Measurements from ENCODE around the gene DAPL1. TPM values are rescaled to one million over a fixed set of nuclear protein-coding genes. Genes with fewer than 3 reads are reported as not detected.

Gene DAPL1
- total and polyA plus RNA-seq, 2 experiments from 2014 or later: not detected

DNA sequence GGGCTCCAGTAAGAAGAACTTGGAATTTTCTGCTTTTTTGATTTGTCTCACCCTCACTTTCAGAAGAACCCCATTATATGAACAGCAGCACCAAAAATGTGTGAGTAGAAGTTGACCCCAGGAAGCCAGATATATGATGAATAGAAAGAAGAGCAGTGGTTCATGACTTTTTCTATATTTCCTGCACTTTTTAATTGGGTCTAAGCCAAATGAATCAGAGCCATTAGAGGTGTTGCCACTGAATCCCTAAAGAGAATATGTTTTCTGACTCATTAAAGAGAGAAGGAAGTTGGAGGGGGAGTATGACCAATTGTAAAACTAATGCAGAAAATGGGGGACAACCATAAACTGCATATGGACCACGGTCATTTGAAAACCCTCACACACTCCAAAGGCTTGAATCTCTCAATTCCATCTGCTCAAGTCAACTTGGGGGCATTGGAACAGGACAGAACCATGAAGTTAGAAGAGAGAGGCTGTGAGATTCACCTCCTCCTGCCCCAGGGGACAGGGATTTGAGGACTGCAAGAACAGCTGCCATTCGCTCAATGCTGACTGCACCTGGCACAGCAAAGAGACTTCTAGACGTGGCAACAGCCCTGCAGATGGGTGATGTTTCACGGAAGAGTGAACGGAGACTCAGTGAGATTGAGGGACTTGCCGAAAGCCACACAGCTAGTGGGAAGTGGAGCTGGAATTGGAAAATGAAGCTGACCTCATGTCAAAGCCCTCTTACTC lies 3.0 kb downstream of the DAPL1 start:
- Histone ChIP-seq H4K20me1 (ENCODE audit: insufficient read depth, poor library complexity, severe bottlenecking) (no peaks in the 10 kb centered on the region), H2AFZ (no peak overlapping the region), H3K4me1 (ENCODE audit: insufficient read depth) (no peaks in the 10 kb centered on the region), H3K9me2 (replicated peaks; ENCODE audit: insufficient read depth) (no peaks in the 10 kb centered on the region), H3K79me2 (no peaks in the 10 kb centered on the region), H3K27me3 (peaks cover 5% of the 10 kb centered on the region), H3K9me3 (ENCODE audit: low read depth) (no peaks in the 10 kb centered on the region), H3K4me2 (no peak overlapping the region), H3K27ac (no peak overlapping the region), H3K36me3 (replicated peaks; ENCODE audit: insufficient read depth, low read depth) (no peaks in the 10 kb centered on the region), H3K4me3 (no peak overlapping the region)
- 83% methylated on average over 6 of the region's 6 CpGs for WGBS (ENCODE audit: low lambda C conversion rate, missing lambda C conversion rate)
- no peak for DNase-seq (ENCODE audit: low spot score)
- no peak for TF ChIP-seq EZH2phosphoT487 (IDR thresholded peaks at IDR 0.05; ENCODE audit: low read depth, severe bottlenecking, unreplicated experiment)
- TF ChIP-seq EZH2 (IDR thresholded peaks at IDR 0.05; ENCODE audit: borderline replicate concordance): no peak
- TF ChIP-seq CTCF (IDR thresholded peaks at IDR 0.05; ENCODE audit: poor library complexity): no peak

DNA sequence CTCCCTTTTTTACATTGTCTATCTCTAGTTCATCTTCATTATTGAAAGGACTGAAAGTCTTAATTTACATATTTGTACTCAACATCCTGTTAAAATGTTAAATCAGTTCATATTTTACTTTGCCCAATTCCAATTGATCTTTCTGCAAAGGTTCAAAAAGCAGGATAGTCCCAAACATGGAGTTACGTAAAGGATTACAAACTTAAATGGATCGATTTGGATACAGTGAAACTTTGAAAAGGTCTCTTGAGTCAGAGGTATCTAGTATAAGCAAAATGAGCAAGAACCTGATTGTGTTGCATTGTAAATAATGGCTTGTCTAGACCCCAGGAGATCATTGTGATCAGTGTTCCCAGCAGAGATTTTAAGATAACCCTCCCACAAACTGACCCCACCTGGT lies 4.1 kb downstream of the DAPL1 start:
- no peaks in the 10 kb centered on the region for H3K9me2 ChIP-seq (replicated peaks; ENCODE audit: insufficient read depth)
- H2AFZ ChIP-seq: no peak overlapping the region
- no peak overlapping the region for H3K4me2 ChIP-seq
- H3K27ac ChIP-seq: no peak overlapping the region
- peaks cover 5% of the 10 kb centered on the region for H3K27me3 ChIP-seq
- no peaks in the 10 kb centered on the region for H3K4me1 ChIP-seq (ENCODE audit: insufficient read depth)
- no peaks in the 10 kb centered on the region for H3K79me2 ChIP-seq
- H3K9me3 ChIP-seq (ENCODE audit: low read depth): no peaks in the 10 kb centered on the region
- no peak overlapping the region for H3K4me3 ChIP-seq
- TF ChIP-seq CTCF (IDR thresholded peaks at IDR 0.05; ENCODE audit: poor library complexity) (no peak), EZH2phosphoT487 (IDR thresholded peaks at IDR 0.05; ENCODE audit: low read depth, severe bottlenecking, unreplicated experiment) (no peak), EZH2 (IDR thresholded peaks at IDR 0.05; ENCODE audit: borderline replicate concordance) (no peak)
- 89% methylated on average over 2 of the region's 2 CpGs for WGBS (ENCODE audit: low lambda C conversion rate, missing lambda C conversion rate)
- no peaks in the 10 kb centered on the region for H3K36me3 ChIP-seq (replicated peaks; ENCODE audit: insufficient read depth, low read depth)
- H4K20me1 ChIP-seq (ENCODE audit: insufficient read depth, poor library complexity, severe bottlenecking): no peaks in the 10 kb centered on the region
- DNase-seq (ENCODE audit: low spot score): no peak

- Histone ChIP-seq H3K27ac (no peak overlapping the region), H2AFZ (no peak overlapping the region), H3K4me3 (no peak overlapping the region), H3K79me2 (no peaks in the 10 kb centered on the region), H3K4me1 (ENCODE audit: insufficient read depth) (no peaks in the 10 kb centered on the region), H3K4me2 (no peak overlapping the region), H3K9me2 (replicated peaks; ENCODE audit: insufficient read depth) (no peaks in the 10 kb centered on the region), H3K27me3 (no peaks in the 10 kb centered on the region), H3K36me3 (replicated peaks; ENCODE audit: insufficient read depth, low read depth) (no peaks in the 10 kb centered on the region), H4K20me1 (ENCODE audit: insufficient read depth, poor library complexity, severe bottlenecking) (no peaks in the 10 kb centered on the region), H3K9me3 (ENCODE audit: low read depth) (no peaks in the 10 kb centered on the region)
- DNase-seq (ENCODE audit: low spot score): no peak
- 85% methylated on average over 2 of the region's 2 CpGs for WGBS (ENCODE audit: low lambda C conversion rate, missing lambda C conversion rate)
- no peak for TF ChIP-seq EZH2phosphoT487 (IDR thresholded peaks at IDR 0.05; ENCODE audit: low read depth, severe bottlenecking, unreplicated experiment)
- TF ChIP-seq EZH2 (IDR thresholded peaks at IDR 0.05; ENCODE audit: borderline replicate concordance): no peak
- TF ChIP-seq CTCF (IDR thresholded peaks at IDR 0.05; ENCODE audit: poor library complexity): no peak
These were observed 8.4 kb downstream of the DAPL1 start for GRCh38 chr2:158803506-158803905.

Measured in hepatocyte (in vitro differentiated cells).